ENCODE results near the gene ZCCHC3. TPM values are rescaled to one million over a fixed set of nuclear protein-coding genes. Genes with fewer than 3 reads are reported as not detected.
A peak's percentile ranks its signal among the peaks of the same experiment; 100 is the strongest.
"Not testable (repeated sequence)": the region's sequence is repeated elsewhere in the genome, so short reads cannot be mapped to it uniquely, and the experiment has no call there.

The ZCCHC3 gene
- polyA plus RNA-seq, 3 donors: 4.5 to 9.2 (median 5.6) TPM

DNA sequence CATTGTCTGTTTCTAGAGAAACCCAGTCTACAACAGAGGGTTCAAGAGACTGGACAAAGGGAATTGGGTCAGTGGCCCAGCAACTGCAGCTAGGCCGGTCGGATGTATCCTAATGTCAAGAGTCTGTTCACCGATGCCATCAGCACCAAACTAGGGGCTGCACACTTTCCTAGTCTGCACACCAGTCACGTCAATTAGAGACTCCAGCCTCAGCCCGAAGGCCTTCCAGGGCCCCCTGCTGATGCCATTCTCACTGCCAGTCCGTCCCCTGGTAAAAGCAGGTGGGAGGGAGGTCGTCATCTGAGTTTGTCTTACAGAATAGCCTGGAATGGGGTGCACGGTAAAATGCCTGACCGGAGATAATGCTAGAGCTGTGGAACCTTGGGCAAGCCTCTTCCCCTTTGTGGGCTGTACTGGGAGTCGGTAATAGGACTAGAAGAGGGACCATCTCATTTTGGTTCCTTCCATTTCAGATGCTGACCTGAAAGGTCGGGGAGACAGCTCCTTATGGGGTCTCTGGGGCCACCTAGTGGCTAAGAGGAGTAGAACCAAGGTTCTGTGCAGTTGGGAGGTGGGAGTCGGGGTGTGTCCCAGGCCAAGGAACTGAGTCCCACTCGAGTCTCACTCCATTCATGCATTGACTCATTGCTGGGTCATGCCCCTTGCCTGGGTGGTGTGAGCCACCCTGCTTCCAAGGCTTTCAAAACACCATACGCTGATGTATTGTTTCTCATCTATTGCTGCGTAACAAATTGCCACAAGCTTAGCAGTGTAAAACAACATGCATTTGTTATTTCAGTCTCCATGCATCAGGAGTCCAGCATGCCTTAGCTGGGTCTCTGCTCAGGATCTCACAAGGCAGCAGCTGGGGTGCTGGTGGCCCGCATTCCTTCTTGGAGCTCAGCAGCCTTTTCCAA lies 33.1 kb downstream of the ZCCHC3 start:
- Histone ChIP-seq H3K9me3 (replicated peaks in 1 of 2; ENCODE audit: control insufficient read depth in 1 of 2, insufficient read depth in 1 of 2, low read length in 2 of 2) (no peaks in the 10 kb centered on the region), H4K20me1 (ENCODE audit: insufficient read depth, low read length) (no peaks in the 10 kb centered on the region), H3K9ac (ENCODE audit: insufficient read depth, low read length, poor library complexity, severe bottlenecking) (no peak overlapping the region), H2AFZ (ENCODE audit: insufficient read depth, low read depth, low read length, poor library complexity, severe bottlenecking) (no peak overlapping the region), H3K36me3 (replicated peaks in 1 of 2; ENCODE audit: control insufficient read depth in 1 of 2, insufficient read depth in 2 of 2, low read length in 2 of 2) (no peaks in the 10 kb centered on the region), H3K4me2 (replicated peaks; ENCODE audit: extremely low read depth, low read length, poor library complexity, severe bottlenecking) (no peak overlapping the region), H3K4me1 (ENCODE audit: control insufficient read depth in 1 of 2, insufficient read depth in 2 of 2, low read length in 2 of 2) (peaks cover 26 to 35% of the 10 kb centered on the region in 2 donors), H3K4me3 (replicated peaks in 1 of 3; ENCODE audit: low read depth in 2 of 3, low read length in 3 of 3) (no peak overlapping the region), H3K27me3 (ENCODE audit: control insufficient read depth in 2 of 2, insufficient read depth in 2 of 2, low read length in 2 of 2) (peaks cover 4 to 13% of the 10 kb centered on the region in 2 donors), H3K79me2 (ENCODE audit: insufficient read depth, low read length) (no peaks in the 10 kb centered on the region), H3K27ac (ENCODE audit: low read depth in 1 of 2, low read length in 2 of 2) (no peak overlapping the region)
- WGBS (ENCODE audit: insufficient coverage): 48% methylated on average over 14 of the region's 16 CpGs
- H3K36me3 Mint-ChIP-seq: no peaks in the 10 kb centered on the region
- peak; percentile 68 to 83 (median 79) for DNase-seq
- intact Hi-C loops (cut with micrococcal nuclease): no loop called here
- peaks cover 0 to 6% (median 0%) of the 10 kb centered on the region in 7 donors for H3K9me3 Mint-ChIP-seq
- peaks cover 7 to 21% (median 18%) of the 10 kb centered on the region in 3 donors for H3K27me3 Mint-ChIP-seq (ENCODE audit: low read depth in 3 of 3)
- peaks cover 37% of the 10 kb centered on the region for H3K4me1 Mint-ChIP-seq
- H3K27ac Mint-ChIP-seq: peak overlapping the region in 4 of 7 donors; percentile 26 to 81 (median 42)
- peak overlapping the region in 1 of 2 donors; percentile 42 for H3K4me3 Mint-ChIP-seq
- TF ChIP-seq, protein P1, sequence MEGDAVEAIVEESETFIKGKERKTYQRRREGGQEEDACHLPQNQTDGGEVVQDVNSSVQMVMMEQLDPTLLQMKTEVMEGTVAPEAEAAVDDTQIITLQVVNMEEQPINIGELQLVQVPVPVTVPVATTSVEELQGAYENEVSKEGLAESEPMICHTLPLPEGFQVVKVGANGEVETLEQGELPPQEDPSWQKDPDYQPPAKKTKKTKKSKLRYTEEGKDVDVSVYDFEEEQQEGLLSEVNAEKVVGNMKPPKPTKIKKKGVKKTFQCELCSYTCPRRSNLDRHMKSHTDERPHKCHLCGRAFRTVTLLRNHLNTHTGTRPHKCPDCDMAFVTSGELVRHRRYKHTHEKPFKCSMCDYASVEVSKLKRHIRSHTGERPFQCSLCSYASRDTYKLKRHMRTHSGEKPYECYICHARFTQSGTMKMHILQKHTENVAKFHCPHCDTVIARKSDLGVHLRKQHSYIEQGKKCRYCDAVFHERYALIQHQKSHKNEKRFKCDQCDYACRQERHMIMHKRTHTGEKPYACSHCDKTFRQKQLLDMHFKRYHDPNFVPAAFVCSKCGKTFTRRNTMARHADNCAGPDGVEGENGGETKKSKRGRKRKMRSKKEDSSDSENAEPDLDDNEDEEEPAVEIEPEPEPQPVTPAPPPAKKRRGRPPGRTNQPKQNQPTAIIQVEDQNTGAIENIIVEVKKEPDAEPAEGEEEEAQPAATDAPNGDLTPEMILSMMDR (IDR thresholded peaks at IDR 0.05): peak; percentile 94

DNA sequence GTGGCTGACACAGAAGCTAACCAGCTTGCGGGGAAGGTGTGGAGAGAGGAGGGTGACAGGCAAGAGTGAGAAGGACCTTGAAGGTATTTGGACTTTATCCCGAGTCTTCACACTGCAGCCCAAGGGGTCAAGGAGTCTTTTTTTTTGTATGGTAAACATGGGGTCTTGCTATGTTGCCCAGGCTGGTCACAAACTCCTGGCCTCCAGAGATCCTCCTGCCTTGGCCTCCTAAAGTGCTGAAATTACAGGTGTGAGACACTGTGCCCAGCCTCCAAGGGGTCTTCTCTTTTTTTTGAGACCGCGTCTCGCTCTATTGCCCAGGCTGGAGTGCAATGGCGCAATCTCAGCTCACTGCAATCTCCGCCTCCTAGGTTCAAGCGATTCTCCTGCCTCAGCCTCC lies 37.2 kb downstream of the ZCCHC3 start:
- Histone ChIP-seq H2AFZ (ENCODE audit: insufficient read depth, low read depth, low read length, poor library complexity, severe bottlenecking) (no peak overlapping the region), H3K27me3 (ENCODE audit: control insufficient read depth in 2 of 2, insufficient read depth in 2 of 2, low read length in 2 of 2) (no peaks in the 10 kb centered on the region), H3K27ac (ENCODE audit: low read depth in 1 of 2, low read length in 2 of 2) (no peak overlapping the region), H4K20me1 (ENCODE audit: insufficient read depth, low read length) (no peaks in the 10 kb centered on the region), H3K36me3 (replicated peaks in 1 of 2; ENCODE audit: control insufficient read depth in 1 of 2, insufficient read depth in 2 of 2, low read length in 2 of 2) (no peaks in the 10 kb centered on the region), H3K4me1 (ENCODE audit: control insufficient read depth in 1 of 2, insufficient read depth in 2 of 2, low read length in 2 of 2) (peaks cover 15 to 27% of the 10 kb centered on the region in 2 donors), H3K4me2 (replicated peaks; ENCODE audit: extremely low read depth, low read length, poor library complexity, severe bottlenecking) (no peak overlapping the region), H3K79me2 (ENCODE audit: insufficient read depth, low read length) (no peaks in the 10 kb centered on the region), H3K9me3 (replicated peaks in 1 of 2; ENCODE audit: control insufficient read depth in 1 of 2, insufficient read depth in 1 of 2, low read length in 2 of 2) (no peaks in the 10 kb centered on the region), H3K9ac (ENCODE audit: insufficient read depth, low read length, poor library complexity, severe bottlenecking) (no peak overlapping the region), H3K4me3 (replicated peaks in 1 of 3; ENCODE audit: low read depth in 2 of 3, low read length in 3 of 3) (no peak overlapping the region)
- no peaks in the 10 kb centered on the region for H3K27me3 Mint-ChIP-seq (ENCODE audit: low read depth in 3 of 3)
- peaks cover 0 to 6% (median 5%) of the 10 kb centered on the region in 7 donors for H3K9me3 Mint-ChIP-seq
- no peaks in the 10 kb centered on the region for H3K36me3 Mint-ChIP-seq
- no peak overlapping the region for H3K27ac Mint-ChIP-seq
- DNase-seq: no peak
- peaks cover 32% of the 10 kb centered on the region for H3K4me1 Mint-ChIP-seq
- H3K4me3 Mint-ChIP-seq: no peak overlapping the region
- intact Hi-C loops (cut with micrococcal nuclease): no loop called here
- 100% methylated on average over 4 of the region's 8 CpGs for WGBS (ENCODE audit: insufficient coverage)
- TF ChIP-seq, protein P1 (IDR thresholded peaks at IDR 0.05): no peak

DNA sequence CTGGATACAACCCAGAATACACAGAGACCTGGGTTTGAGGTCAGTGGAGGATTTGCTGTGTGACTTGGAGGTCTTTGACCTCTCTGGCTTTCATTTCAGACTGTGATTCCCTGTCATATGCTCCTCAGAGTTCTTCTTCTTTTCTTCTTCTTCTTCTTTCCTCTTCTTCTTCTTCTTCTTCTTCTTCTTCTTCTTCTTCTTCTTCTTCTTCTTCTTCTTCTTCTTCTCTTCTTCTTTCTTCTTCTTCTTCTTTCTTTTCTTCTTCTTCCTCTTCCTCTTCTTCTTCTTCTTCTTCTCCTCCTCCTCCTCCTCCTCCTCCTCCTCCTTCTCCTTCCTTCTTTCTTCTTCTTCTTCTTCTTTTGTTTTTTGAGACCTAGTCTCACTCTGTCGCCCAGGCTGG lies 38.7 kb downstream of the ZCCHC3 start:
- intact Hi-C loops (cut with micrococcal nuclease); H3K9me3 ChIP-seq (replicated peaks in 1 of 2; ENCODE audit: control insufficient read depth in 1 of 2, insufficient read depth in 1 of 2, low read length in 2 of 2); H3K79me2 ChIP-seq (ENCODE audit: insufficient read depth, low read length); H3K4me2 ChIP-seq (replicated peaks; ENCODE audit: extremely low read depth, low read length, poor library complexity, severe bottlenecking); H3K27ac ChIP-seq (ENCODE audit: low read depth in 1 of 2, low read length in 2 of 2); H3K4me3 Mint-ChIP-seq; H3K27me3 Mint-ChIP-seq (ENCODE audit: low read depth in 3 of 3); H3K9ac ChIP-seq (ENCODE audit: insufficient read depth, low read length, poor library complexity, severe bottlenecking); H2AFZ ChIP-seq (ENCODE audit: insufficient read depth, low read depth, low read length, poor library complexity, severe bottlenecking); H3K36me3 Mint-ChIP-seq; H3K9me3 Mint-ChIP-seq; H3K27me3 ChIP-seq (ENCODE audit: control insufficient read depth in 2 of 2, insufficient read depth in 2 of 2, low read length in 2 of 2); H4K20me1 ChIP-seq (ENCODE audit: insufficient read depth, low read length); H3K36me3 ChIP-seq (replicated peaks in 1 of 2; ENCODE audit: control insufficient read depth in 1 of 2, insufficient read depth in 2 of 2, low read length in 2 of 2); H3K4me3 ChIP-seq (replicated peaks in 1 of 3; ENCODE audit: low read depth in 2 of 3, low read length in 3 of 3); DNase-seq: not testable (repeated sequence)
- H3K4me1 ChIP-seq (ENCODE audit: control insufficient read depth in 1 of 2, insufficient read depth in 2 of 2, low read length in 2 of 2): peaks cover 6 to 16% of the 10 kb centered on the region in 2 donors
- peaks cover 22% of the 10 kb centered on the region for H3K4me1 Mint-ChIP-seq
- 100% methylated on average over 1 of the region's 1 CpG for WGBS (ENCODE audit: insufficient coverage)
- peak overlapping the region in 2 of 7 donors; percentile 19 to 60 for H3K27ac Mint-ChIP-seq
